ENCODE measurements around the gene SF3B3.

DNA sequence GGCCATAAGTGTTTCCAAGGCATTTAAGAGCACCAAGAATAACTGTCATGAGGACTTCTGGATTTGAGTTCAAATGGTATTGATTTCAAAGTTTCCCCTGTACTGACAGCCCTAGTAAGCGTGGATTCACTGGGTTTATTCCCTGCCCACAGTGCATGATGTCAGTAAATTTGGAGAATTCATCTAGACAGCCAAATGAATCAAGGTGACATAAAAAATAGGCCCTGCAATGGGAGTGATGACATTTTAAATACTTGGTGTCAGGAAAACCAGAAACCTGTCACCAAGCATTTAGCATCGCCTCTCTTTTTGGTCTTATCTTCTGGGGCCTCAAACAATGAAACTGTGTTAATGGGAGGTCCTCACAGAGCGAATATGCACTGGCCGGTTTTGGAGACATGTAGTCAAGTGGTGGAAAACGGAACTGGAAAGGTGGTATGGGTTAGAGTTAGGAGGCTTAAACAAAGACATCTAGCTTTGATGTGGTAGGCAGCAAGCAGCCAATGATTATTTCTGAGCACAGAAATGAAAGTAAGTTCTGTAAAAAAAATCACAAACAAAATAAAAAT, 29.3 kb upstream of the SF3B3 start:
- TF ChIP-seq, protein P1, sequence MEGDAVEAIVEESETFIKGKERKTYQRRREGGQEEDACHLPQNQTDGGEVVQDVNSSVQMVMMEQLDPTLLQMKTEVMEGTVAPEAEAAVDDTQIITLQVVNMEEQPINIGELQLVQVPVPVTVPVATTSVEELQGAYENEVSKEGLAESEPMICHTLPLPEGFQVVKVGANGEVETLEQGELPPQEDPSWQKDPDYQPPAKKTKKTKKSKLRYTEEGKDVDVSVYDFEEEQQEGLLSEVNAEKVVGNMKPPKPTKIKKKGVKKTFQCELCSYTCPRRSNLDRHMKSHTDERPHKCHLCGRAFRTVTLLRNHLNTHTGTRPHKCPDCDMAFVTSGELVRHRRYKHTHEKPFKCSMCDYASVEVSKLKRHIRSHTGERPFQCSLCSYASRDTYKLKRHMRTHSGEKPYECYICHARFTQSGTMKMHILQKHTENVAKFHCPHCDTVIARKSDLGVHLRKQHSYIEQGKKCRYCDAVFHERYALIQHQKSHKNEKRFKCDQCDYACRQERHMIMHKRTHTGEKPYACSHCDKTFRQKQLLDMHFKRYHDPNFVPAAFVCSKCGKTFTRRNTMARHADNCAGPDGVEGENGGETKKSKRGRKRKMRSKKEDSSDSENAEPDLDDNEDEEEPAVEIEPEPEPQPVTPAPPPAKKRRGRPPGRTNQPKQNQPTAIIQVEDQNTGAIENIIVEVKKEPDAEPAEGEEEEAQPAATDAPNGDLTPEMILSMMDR (optimal IDR thresholded peaks at IDR 0.05 in 1 of 3, IDR thresholded peaks at IDR 0.05 in 1 of 3, conservative IDR thresholded peaks at IDR 0.05 in 1 of 3; ENCODE audit: extremely low read depth in 1 of 3, insufficient read depth in 2 of 3, low read length in 3 of 3) = no peak
- TF ChIP-seq EZH2 (IDR thresholded peaks at IDR 0.05; ENCODE audit: low read length) = no peak
